ENCODE measurements around the gene TNK2. TPM values are rescaled to one million over a fixed set of nuclear protein-coding genes. Genes with fewer than 3 reads are reported as not detected.

The TNK2 gene
- polyA plus RNA-seq, 3 donors = 0.84 to 131 (median 1.8) TPM

DNA sequence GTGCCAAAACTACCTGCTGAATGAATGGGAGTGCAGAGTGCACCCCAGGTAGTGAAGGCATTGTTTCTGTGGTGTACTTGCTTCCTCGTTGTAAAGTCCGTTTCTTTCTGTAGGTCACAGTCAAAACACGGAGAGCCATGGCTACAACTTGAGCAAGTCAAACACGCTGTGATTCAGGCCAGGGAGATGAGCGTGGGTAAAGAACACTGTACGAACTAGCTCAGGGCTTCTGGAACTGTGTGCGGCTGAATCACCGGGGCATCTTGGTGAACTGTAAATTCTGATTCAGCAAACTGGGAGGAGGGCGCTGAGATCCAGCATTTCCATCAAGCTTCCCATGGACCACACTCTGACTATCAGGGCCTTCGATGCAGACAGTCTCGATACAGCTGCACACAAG is 5.0 kb upstream of the TNK2 start:
- Mint-ChIP-seq H3K27ac (no peak overlapping the region), H3K4me3 (no peak overlapping the region), H3K36me3 (no peaks in the 10 kb centered on the region), H3K4me1 (peaks cover 15% of the 10 kb centered on the region), H3K27me3 (ENCODE audit: low read depth in 3 of 3) (peaks cover 3 to 8% (median 5%) of the 10 kb centered on the region in 3 donors), H3K9me3 (peaks cover 0 to under 1% (median 0%) of the 10 kb centered on the region in 7 donors)
- WGBS (ENCODE audit: insufficient coverage) = 89% methylated on average over 11 of the region's 11 CpGs
- intact Hi-C loops (cut with micrococcal nuclease) = no loop called here
- Histone ChIP-seq H3K9ac (ENCODE audit: insufficient read depth, low read length, poor library complexity, severe bottlenecking) (no peak overlapping the region), H2AFZ (ENCODE audit: insufficient read depth, low read depth, low read length, poor library complexity, severe bottlenecking) (no peak overlapping the region), H3K9me3 (replicated peaks in 1 of 2; ENCODE audit: control insufficient read depth in 1 of 2, insufficient read depth in 1 of 2, low read length in 2 of 2) (no peaks in the 10 kb centered on the region), H3K27me3 (ENCODE audit: control insufficient read depth in 2 of 2, insufficient read depth in 2 of 2, low read length in 2 of 2) (no peaks in the 10 kb centered on the region), H3K4me3 (replicated peaks in 1 of 3; ENCODE audit: low read depth in 2 of 3, low read length in 3 of 3) (no peak overlapping the region), H3K4me2 (replicated peaks; ENCODE audit: extremely low read depth, low read length, poor library complexity, severe bottlenecking) (no peak overlapping the region), H3K79me2 (ENCODE audit: insufficient read depth, low read length) (peaks cover 16% of the 10 kb centered on the region), H3K4me1 (ENCODE audit: control insufficient read depth in 1 of 2, insufficient read depth in 2 of 2, low read length in 2 of 2) (peaks cover 11 to 14% of the 10 kb centered on the region in 2 donors), H3K36me3 (replicated peaks in 1 of 2; ENCODE audit: control insufficient read depth in 1 of 2, insufficient read depth in 2 of 2, low read length in 2 of 2) (no peaks in the 10 kb centered on the region), H3K27ac (ENCODE audit: low read depth in 1 of 2, low read length in 2 of 2) (no peak overlapping the region), H4K20me1 (ENCODE audit: insufficient read depth, low read length) (peaks cover under 1% of the 10 kb centered on the region)
- TF ChIP-seq CTCF (IDR thresholded peaks at IDR 0.05) = no peak
- DNase-seq = no peak

DNA sequence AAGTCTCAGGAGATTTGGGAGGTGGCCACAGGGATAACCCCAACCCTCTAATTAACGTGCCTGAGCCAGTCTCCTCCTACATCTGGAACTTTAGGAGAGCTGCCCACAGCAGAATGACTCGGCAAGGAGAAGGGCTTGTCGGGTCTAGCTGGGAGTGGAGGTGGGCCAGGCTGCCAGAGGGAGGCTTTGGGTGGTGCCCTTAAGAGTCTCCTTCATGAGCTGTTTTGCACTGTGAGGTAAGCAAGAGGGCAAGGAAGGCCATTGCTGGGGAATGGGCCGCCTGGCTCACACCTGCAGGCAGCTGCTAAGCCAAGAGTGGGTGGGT is 3.6 kb upstream of the TNK2 start:
- TF ChIP-seq CTCF (IDR thresholded peaks at IDR 0.05) = no peak
- H3K79me2 ChIP-seq (ENCODE audit: insufficient read depth, low read length) = peaks cover 31% of the 10 kb centered on the region
- peaks cover 26 to 29% of the 10 kb centered on the region in 2 donors for H3K4me1 ChIP-seq (ENCODE audit: control insufficient read depth in 1 of 2, insufficient read depth in 2 of 2, low read length in 2 of 2)
- intact Hi-C loops (cut with micrococcal nuclease) = no loop called here
- no peak overlapping the region for H3K9ac ChIP-seq (ENCODE audit: insufficient read depth, low read length, poor library complexity, severe bottlenecking)
- no peaks in the 10 kb centered on the region for H3K36me3 ChIP-seq (replicated peaks in 1 of 2; ENCODE audit: control insufficient read depth in 1 of 2, insufficient read depth in 2 of 2, low read length in 2 of 2)
- DNase-seq = no peak
- Mint-ChIP-seq H3K4me3 (no peak overlapping the region), H3K9me3 (peaks cover 0 to 1% (median 0%) of the 10 kb centered on the region in 7 donors), H3K36me3 (peaks cover 0 to 1% of the 10 kb centered on the region in 2 donors), H3K27me3 (ENCODE audit: low read depth in 3 of 3) (peaks cover 1 to 5% (median 4%) of the 10 kb centered on the region in 3 donors), H3K27ac (no peak overlapping the region), H3K4me1 (peaks cover 26% of the 10 kb centered on the region)
- H3K27ac ChIP-seq (ENCODE audit: low read depth in 1 of 2, low read length in 2 of 2) = no peak overlapping the region
- no peak overlapping the region for H2AFZ ChIP-seq (ENCODE audit: insufficient read depth, low read depth, low read length, poor library complexity, severe bottlenecking)
- H4K20me1 ChIP-seq (ENCODE audit: insufficient read depth, low read length) = peaks cover 6% of the 10 kb centered on the region
- H3K4me3 ChIP-seq (replicated peaks in 1 of 3; ENCODE audit: low read depth in 2 of 3, low read length in 3 of 3) = no peak overlapping the region
- H3K4me2 ChIP-seq (replicated peaks; ENCODE audit: extremely low read depth, low read length, poor library complexity, severe bottlenecking) = no peak overlapping the region
- WGBS (ENCODE audit: insufficient coverage) = 100% methylated on average over 1 of the region's 4 CpGs
- H3K9me3 ChIP-seq (replicated peaks in 1 of 2; ENCODE audit: control insufficient read depth in 1 of 2, insufficient read depth in 1 of 2, low read length in 2 of 2) = no peaks in the 10 kb centered on the region
- no peaks in the 10 kb centered on the region for H3K27me3 ChIP-seq (ENCODE audit: control insufficient read depth in 2 of 2, insufficient read depth in 2 of 2, low read length in 2 of 2)

Measured in CD14-positive monocyte (primary cell).